M059J (cell line): ENCODE data around the gene MAN2A1. TPM values are rescaled to one million over a fixed set of nuclear protein-coding genes. Genes with fewer than 3 reads are reported as not detected.
"Not testable (repeated sequence)": the region's sequence is repeated elsewhere in the genome, so short reads cannot be mapped to it uniquely, and the experiment has no call there.

Experiments
- DNase-seq: peaks from one replicate; pipeline ENCODE4 v3.0.0-alpha.2; 2012; ENCODE audit warnings: low read depth
- total RNA-seq: library from RNA; depleted of rRNA; stranded (reverse); fragments of >200 nt; shearing (Covaris generic); gene quantifications from 2 replicates; pipeline ENCODE4 v1.2.3, GENCODE V29; 2014

Gene MAN2A1
- total RNA-seq, 1 experiment from 2014 or later, result 31.0 TPM

DNA sequence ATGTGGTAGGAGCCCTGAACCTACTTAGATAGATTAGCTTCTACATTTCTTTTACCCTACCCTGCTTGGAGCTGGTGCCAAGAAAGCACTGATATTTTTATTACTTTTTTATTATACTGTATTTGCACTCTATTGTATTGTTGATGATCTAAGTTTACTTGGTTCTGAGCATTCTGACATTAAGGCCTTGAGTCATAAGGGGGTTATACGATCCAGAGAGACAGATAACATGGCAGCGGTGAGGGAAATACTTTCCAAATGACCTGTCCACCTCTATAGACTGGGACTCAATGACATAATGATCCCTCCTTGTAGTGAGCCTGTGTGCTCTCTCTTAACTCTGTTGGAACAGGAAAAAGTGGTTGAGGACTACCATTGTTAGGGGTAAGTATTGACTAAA, 176.3 kb downstream of the MAN2A1 start:
- DNase-seq, result peak; percentile 91

DNA sequence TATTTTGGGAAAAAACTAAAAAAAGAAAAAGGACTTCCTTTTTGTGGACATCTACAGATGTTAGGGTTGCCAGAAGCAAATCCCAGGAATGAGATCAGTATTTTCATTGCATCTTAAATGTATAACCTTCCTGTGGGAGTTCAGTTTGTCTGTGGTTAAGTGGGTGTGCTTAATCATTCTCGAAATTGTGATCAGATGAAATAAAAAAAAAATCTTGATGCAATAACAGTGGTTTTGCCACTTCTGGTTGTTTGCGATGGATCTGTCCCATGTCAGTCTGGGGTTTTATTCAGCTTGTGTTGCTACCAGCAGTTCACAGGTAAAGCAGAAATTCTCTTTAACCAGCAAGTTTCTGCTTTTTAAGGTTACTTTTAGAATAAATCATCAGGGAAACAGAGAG, 179.0 kb downstream of the MAN2A1 start:
- DNase-seq, result peak; percentile 22

DNA sequence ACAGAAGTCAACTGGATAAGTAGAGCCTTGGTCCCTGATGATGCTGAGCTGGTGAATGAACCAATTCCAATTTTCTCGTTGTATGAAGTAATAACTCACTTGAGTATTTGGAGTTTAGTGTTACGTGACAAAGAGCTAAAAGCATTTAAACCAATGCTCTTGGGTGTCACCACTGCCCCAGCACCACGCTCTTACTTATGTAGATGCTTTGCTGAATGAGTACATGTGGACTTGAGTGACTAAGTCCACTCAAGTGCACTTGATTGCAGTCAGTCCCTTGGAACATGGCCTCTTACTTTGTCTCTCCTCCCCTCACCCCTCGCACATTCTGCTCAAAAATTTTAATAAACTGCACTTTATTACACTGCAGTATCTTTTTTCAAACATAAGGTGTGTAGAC, 184.0 kb downstream of the MAN2A1 start:
- no peak for DNase-seq

DNA sequence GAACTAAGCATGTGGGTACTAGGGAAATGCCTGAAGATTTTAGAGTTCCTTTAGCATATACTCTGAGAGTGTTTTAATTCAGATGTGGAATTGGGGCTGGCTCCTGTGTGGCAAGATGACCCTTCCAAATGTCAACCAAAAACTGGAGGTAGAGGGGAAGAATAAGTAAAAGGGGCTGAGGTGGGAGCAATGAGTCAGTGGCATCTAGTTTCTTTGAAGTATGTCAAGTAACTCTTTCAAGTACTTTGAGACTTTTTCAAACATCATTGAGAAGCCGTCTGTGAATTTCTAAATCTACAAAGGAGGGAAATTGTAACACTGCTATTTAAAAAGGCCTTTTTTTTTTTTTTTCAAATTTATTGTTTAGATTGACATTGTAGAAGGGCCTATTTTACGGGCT, 184.4 kb downstream of the MAN2A1 start:
- no peak for DNase-seq

DNA sequence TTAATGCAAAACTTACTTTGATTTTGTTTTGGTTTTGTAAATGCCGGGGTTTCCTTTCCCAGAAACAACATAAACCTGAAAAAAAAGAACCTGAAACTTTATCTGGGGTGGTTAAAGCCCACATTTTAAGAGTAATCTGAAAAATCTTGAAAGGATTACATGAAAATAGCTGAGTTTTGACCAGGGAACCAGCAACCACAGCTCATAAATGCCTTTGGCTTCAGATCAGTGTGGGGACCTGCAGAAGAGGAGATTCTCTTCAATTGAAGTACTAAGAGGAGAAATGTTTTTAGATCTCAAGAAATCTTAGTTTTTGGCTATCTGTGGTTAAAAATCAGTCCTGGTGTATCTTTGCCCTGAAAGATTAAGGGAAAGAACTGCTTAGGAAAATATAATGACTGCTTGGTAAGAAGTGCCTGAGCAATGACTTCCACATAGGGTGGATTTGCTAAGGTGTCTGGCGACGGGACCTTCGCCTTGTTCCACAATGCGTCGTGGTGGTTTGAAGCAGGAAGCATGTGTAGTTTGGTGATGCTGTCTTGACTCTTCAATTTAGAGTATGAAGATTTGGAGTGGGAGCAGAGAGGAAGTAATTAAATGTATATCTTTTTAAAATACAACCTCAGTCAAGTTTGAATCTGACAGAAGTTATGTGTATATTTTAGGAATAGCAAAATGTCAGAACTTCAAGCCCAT, 186.5 kb downstream of the MAN2A1 start:
- no peak for DNase-seq

DNA sequence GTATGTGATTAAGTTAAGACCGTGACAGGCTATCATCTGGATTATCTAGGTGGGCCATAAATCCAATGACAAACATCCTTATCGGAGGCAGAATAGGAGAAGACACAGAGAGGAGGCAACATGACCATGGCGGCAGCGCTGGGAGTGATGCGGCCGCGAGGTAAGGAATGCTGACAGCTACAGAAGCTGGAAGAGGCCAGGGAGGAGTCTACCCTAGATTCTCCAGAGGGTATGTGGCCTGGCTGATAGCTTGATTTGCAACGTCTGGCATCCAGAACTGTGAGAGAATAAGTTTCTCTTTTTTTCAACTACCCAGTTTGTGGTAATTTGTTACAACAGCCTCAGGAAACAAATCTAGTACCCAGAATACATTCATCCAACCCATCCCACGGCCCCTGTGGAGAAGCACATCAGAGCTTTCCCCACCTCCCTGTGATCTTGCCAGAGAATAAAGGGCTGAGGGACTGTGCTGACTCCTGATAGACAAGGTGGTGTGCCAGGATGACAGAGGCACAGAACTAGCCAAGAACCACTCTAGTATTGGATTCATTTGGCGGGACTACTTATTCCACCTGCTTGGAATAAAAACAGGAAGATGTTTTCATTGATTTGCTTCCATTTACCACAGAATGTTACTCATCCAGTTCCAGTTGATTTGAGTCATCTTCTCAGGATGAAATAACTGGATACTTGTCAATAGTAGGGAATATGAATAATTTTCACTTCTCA, 187.4 kb downstream of the MAN2A1 start:
- DNase-seq, result peak; percentile 61

DNA sequence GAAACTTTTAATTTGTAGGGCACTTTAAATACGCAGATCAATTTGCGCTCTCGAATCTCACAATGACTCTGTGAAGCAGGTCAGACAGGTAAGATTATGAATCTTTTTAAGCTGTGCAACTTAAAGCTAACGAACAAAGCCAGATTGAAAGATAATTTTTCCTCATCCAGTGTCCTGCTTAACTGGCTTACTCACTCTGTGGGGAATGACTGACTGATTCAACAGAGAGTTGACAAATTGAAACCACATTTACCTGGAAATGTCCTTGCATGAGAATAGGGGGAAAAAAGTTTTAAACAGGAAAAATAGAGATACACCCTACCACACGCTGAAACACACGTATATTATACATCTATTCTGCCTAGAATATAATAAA, 187.9 kb downstream of the MAN2A1 start:
- peak; percentile 64 for DNase-seq

DNA sequence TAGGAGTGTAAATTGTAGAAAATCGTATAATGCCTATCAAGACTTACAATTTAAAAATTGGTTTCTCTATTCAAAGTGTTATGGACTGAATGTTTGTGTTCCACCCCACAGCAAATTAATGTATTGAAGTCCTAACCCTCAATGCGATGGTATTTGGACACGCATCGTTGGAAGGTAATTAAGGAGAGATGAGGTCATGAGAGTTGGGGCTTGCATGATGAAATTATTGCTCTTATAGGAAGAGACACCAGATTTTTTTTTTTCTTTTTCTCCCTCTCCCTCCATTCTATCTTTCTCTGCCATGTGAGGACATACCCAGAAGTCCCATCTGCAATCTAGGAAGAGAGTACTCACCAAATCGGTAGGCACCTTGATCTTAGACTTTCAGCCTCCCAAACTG, 189.2 kb downstream of the MAN2A1 start:
- DNase-seq, result no peak

DNA sequence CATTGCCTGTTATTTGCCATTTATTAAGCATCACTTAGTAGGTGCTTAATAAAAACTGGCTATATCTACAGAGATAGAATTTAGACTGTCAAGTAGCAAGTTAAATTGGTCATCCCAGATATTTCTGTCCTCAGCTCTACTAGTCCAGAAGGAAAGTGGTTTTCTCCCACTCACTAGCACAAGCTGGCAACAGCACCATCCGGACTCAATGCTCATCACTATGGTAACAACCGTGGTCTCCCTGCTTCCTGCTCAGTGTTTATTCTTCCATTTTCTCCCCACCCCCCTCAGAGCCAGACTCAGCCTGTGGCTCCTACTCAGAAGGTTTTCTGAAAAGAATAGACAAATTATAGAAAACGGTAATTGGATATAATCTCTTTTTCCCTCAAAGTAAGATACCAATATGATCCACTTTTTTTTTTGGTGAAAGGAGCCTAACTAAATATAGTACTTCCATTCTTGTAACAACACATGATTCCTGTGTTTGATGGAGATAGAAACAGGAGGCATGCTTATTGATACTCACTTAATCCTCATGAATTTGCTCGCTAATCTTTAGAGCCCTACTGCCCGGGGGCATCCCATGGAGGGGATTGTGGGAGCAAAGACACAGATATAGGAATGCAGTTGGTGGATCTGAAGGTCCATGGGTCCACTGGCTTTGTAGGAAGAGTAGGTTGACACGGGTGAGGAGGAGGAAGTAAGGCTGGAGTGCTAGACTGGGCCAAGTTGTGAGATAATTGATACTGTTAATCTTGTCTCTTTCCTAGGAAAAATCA, 191.4 kb downstream of the MAN2A1 start:
- DNase-seq, result peak; percentile 23

DNA sequence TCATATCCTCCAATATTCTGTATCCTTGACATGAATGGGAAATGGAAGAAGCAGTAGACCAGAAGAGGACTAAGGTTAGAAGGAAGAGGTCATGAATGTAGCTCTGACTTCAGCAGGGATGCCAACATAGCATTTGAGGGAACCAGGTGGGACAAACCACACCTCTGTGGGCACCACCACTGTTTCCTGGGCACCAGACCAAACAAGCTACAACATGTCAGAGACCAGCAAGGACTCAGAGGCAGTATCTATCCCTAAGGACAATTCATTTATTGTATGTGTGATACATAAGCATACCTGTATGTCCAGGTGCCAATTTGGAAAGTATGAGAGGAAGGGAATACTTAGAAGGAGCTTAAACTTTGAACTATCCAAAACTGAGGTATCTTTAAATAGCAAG, 192.8 kb downstream of the MAN2A1 start:
- no peak for DNase-seq

DNA sequence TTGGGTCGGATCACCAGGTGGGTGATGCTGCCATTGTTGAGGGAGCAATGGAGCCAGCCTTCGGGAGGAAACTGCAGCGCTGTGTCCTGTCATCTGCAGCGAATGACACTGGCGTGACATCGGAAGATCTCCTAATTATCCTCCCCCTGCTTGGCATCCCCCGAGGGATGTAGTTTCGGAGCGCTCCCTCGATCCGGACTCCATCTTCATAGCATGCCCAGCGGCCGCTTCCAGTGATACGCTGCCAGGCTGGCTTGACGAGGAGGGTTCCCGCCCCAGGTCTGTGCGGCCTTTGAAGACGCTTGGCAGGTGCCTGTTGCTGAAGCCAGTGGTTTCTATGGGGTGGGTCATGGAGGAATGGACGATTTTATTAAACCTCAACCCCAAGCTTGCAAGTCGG, 194.9 kb downstream of the MAN2A1 start:
- DNase-seq, result no peak

DNA sequence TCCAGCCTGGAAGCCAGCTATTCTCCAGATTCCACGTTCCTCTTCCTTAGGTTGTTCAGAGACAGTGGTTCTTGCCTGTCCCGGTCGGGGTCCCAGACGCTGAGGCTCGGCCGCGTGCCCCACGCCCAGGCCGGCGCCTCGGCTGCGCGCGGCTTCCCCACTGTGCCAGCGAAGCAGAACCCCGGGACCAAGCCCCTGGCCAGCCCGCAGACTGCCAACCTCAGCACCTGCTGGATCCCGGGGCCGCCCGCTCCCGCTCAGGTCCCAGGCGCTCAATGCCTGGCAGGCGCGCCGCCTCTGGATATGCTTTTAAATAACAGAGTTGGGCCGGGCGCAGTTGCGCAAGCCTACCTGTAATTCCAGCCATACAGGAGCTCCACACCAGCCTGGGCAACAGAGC, 195.5 kb downstream of the MAN2A1 start:
- DNase-seq, result no peak

DNA sequence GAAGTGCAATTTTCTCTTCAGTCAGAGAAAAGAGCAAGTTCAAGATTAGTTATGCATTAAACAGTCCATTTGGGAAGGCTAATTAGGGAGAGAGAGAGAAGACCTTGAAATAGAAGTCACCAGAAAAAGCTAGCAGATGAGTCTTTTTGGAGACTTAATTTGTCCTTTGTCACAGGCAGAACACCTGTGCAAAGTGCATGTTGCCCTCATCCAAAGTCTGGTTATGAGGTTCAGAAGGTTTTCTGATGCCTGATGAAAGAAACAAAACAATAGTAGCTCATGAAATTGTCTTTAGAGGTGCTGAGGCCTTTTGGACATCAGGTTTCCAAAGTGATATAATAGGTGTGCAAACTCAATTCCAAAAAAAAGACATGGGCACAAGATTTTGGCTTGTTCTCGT, 199.3 kb downstream of the MAN2A1 start:
- DNase-seq, result no peak

DNA sequence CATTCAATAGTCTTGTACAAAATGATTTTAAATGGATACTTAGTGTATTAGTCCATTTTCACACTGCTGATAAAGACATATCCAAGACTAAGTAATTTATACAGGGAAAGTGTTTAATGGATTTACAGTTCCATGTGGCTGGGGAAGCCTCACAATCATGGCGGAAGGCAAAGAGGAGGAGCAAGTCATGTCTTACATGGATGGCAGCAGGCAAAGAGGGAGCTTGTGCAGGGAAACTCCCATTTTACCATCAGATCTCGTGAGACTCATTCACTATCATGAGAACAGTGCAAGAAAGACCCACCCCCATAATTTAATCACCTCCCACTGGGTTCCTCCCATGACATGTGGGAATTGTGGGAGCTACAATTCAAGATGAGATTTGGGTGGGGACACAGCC, 203.5 kb downstream of the MAN2A1 start:
- not testable (repeated sequence) for DNase-seq

DNA sequence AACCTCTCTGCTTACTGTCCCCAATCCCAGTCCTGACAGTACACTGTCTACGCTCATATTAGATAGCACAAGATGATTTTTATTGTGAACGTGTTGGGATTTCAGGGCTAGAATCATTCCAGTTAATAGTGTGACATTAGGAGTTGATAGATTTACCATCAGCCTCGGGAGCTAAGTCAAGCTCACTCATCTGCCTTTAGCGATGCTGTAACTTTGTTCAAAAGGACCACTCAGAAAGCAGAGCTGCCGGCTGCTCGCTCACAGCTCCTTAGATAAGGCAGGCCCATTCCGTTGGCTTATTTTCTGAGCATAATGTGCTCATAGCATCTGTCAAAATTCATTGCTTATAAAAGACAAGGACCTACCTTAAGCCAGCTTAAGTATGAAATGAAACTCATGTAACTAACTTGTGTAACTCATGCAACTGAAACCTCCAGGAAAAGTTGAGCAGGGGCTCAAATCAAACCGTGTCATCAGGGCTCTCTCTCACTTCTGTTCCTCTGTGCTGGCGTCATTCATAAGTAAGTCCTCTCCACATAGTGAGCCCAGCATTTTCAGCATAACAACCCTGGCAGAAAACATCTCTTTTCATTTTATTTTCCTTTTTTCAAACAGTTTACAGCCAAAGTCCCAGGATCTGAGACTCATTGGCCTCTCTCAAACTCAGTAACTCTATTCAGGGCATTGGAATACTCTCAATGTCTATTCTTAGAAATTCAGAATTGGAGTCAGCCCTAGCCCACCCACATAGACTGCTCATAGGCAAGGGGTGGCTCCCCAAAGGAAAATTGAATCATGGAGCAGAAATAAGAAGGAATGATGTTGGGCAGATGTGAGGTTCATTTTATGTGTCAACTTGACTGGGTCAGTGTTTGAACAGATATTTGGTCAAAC, 208.8 kb downstream of the MAN2A1 start:
- DNase-seq, result no peak

DNA sequence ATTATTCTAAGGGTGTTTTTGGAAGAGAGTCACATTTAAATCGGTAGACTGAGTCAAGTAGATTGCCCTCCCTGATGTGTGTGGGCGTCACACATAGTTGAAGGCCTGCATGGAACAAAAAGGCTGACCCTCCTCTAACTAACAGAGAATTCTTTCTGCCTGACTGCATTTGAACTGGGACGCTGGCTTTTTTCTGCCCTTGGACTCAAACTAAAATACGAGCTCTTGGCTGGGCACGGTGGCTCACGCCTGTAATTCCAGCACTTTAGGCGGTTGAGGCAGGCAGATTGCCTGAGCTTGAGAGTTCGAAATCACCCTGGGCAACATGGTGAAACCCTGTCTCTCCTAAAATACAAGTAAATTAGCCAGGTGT, 209.4 kb downstream of the MAN2A1 start:
- DNase-seq, result no peak

DNA sequence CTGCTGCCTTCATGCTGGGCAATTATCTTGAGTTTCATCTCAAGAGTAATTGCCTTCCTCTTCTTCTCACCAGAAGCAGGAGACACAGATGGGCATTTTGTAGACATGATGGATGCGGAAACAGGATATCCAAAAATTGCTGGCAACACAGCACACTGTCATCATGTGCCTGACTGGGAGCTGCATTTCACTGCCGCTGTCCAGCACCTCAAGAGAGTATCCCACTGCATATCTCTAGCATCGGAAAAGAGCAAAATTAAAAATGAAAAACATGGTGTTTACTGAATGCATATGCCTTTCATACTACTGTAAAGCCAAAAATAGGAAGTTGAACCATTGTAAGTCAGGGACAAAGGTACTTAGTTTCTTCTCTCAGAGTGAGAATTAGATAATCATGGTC, 210.7 kb downstream of the MAN2A1 start:
- DNase-seq, result no peak

DNA sequence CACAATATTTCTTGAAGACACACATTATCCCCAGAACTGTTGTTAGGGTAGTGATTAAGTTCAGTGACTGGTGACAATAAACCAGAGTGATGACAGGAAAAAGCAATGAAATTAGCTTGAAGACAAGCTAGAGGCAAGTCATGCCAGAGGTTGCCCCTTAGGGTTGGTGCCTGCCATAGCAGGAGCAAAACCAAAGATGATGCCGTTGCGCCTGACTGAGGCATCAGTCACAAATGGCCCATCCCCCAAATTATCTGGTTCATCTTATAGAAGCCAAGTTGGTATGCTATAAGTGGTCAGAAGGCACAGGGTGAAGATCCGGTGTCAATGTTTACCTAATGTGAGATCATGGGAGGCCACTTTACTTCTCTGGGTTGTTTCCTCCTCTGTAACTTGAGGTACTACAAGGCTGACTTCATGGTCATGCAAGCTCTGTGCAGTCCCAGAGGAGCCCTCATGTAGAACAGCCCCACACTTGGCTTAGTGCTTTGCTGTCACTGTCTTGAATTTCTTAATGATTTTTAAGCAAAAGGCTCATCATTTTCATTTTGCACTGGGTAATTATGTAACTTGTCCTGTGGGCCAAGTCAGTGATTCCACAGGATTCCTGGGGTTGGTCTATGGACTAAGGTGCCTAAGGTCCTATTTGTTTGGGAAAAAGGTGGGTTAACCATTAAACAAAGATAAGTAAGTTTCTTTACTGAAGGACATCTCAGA, 211.3 kb downstream of the MAN2A1 start:
- DNase-seq, result no peak

DNA sequence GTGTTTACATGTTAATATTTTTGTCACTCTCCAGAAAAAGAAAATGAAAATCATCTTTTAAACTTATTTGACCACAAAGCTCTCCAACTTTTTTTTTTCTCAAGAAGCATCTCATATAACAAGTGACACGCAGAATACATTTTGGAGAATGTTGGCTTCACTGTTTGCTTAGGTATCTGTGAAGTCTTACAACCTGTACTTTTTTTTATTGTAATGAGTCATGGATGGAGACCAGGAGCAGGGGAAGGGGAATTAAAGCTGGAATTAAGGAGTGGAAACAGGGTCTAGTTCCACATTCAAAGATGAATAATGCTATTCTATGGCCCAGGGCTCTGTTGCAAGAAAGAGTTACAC, 211.9 kb downstream of the MAN2A1 start:
- DNase-seq, result no peak

DNA sequence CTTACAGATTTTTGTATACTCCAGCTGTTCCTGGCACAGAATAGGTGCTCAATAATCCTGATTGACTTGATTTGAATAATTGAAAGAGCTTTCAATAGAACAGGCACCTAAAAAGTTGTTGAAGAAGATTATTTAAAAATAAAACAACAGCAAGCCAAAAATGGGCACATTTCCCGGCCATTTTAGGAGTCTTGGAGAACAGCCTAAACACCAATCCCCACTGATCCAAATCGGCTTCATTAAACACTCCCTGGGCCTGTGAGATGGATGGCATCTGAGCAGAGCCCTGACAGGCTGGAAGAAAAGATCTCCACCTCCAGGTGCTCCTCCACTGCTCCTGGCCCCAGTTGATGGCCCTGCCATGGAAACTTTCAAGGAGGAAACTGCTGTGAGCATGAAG, 213.3 kb downstream of the MAN2A1 start:
- no peak for DNase-seq

DNA sequence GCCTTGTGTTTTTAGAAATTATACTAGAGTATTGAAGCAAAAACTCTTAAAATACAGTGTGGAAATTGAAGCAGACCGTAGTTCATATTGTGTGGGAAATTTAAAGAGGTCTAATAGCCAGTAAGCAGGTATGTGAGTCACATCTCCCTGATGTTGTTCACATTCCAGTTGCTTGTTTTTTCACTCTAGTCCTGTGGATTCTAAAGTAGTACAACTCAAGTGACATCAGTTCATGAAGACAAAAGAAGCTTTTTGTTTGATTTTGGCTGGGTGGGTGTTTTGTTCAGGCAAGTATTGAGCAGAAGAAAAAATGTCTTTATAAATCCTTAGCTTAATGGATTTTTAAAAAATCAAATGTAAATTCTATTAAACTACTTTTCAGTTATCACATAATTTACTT, 216.2 kb downstream of the MAN2A1 start:
- no peak for DNase-seq
